GM12891 (cell line): ENCODE data around the gene CTNNA2.

ENCODE experiments used
- DNase-seq: peaks from one replicate; pipeline ENCODE4 v3.0.0; 2011; ENCODE audit warnings: low spot score; ENCODE audit not compliant: insufficient read length
- FAIRE-seq: peaks from 2 replicates; lab custom pipeline; 2011; peaks lifted over from hg19 to GRCh38; lab: Jason Lieb, UNC
- PAX5 ChIP-seq: IDR thresholded peaks from 2 replicates; pipeline ENCODE4 v1.6.1; 2011; ENCODE audit warnings: low read length, moderate library complexity, mild to moderate bottlenecking; ENCODE audit not compliant: insufficient read depth, severe bottlenecking
- POLR2A ChIP-seq: IDR thresholded peaks from 2 replicates; pipeline ENCODE4 v1.6.1; 2011; ENCODE audit warnings: low read depth, low read length, control low read depth
- POLR2AphosphoS5 ChIP-seq: IDR thresholded peaks from 2 replicates; pipeline ENCODE4 v1.6.1; 2011; ENCODE audit warnings: low read depth, low read length, control low read depth
- POU2F2 ChIP-seq: IDR thresholded peaks from 2 replicates; pipeline ENCODE4 v1.6.1; 2011; ENCODE audit warnings: low read depth, mild to moderate bottlenecking, control low read depth, low read length, moderate library complexity
- SPI1 ChIP-seq: IDR thresholded peaks from 2 replicates; pipeline ENCODE4 v1.6.1; 2011; ENCODE audit warnings: low read depth, low read length, control low read depth
- TAF1 ChIP-seq: IDR thresholded peaks from 2 replicates; pipeline ENCODE4 v1.6.1; 2011; ENCODE audit warnings: low read depth, low read length, control low read depth

Gene CTNNA2

DNA sequence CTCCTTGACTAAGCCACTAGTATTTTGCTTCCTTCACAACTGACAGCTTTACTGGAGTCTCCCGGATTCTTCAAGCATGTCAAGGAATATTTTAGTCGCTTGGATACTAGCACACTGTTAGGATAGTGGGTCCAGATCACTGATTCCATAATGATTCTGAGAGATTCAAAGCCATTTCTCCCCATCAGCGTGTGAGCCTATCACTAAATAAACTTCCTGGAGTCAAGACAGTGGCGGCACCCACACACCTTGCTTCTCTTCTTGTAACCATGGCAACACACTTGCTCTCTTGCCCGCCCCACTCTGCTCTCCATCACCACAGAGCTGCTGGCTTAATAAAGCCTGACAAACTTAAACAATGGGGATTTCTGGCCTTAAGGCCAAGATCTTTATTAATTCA, 546.6 kb downstream of the CTNNA2 start:
- FAIRE-seq (no peak), DNase-seq (no peak)
- TF ChIP-seq TAF1 = no peak
- no peak for TF ChIP-seq SPI1
- TF ChIP-seq PAX5 = no peak
- TF ChIP-seq POLR2AphosphoS5 = no peak
- TF ChIP-seq POLR2A = no peak

DNA sequence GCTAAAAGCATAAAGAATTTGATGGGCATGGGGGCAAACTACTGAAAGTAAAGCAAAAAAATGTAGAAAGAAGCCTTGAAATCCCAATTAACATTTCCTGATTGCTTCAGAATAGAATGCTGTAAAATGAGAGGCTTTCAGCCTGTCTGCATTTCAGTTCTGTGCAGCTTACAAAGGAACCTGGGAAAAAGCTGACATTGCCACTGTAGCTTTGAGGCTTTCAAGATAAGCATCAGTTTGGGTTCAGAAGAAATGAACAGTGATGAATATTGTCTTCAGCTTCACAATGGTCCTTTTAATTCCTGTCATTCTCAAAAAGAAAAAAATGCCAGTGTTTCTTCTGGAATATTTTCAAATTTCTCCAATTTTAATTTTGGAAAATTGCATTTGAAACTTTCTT, 549.0 kb downstream of the CTNNA2 start:
- TF ChIP-seq SPI1 (no peak), TAF1 (no peak), POLR2A (no peak), POLR2AphosphoS5 (no peak), POU2F2 (no peak), PAX5 (no peak)
- no peak for FAIRE-seq

DNA sequence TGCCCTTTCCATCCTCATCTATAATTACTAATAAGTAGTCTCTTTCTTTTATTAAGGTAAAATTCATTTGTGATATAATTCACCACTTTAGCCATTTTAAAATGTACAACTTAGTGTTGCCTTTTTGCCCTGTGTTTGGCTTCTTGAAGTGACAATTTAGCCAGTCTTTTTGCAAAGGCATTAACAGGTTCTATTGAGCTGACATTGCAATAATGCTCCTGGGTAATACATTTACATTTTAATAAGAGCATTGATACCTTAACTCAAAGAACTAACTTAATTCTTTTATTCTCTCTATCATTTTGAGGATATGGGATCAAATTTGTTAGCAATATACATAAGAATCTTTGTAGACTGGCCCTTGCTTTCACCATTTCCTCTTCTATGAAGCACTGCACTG, 549.4 kb downstream of the CTNNA2 start:
- DNase-seq (no peak), FAIRE-seq (no peak)
- TF ChIP-seq POLR2A (no peak), POLR2AphosphoS5 (no peak), POU2F2 (no peak), SPI1 (no peak), PAX5 (no peak), TAF1 (no peak)

More for the DNA sequence above, 549.0 kb downstream of the CTNNA2 start:
- no peak for DNase-seq

DNA sequence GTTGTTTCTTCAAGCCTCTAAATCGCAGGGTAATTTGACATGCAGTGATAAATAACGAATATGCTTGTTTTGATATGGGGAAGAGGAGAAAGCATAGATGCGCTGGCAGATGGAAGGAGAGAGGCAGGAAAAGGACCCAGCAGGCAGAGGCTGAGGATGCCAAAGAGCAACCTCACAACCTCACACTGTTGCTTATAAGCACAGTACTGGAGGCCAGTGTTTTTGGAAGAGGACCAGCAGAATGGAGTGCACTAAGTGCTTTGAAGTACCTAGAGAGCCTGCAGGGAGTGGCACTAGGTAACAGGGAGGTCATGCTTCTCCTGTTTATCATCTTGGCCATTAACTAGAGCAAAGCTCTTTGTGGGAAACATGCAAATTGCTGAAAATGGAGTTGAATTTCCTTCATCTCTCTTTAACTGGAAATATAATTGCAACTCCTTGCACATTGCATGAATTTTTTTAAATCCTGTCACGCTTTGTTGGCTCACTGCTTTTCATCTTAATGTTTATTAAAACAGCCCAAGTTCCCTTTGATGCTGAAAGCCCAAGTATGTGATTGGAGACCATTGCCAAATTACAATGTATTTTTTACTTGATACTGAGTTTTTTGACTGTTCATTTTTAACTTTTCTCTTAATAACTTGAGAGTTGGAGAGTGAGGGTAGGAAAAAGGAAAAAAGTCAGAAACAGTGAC, 555.3 kb downstream of the CTNNA2 start:
- FAIRE-seq (no peak), DNase-seq (no peak)
- TF ChIP-seq TAF1 = no peak
- TF ChIP-seq SPI1 = no peak
- no peak for TF ChIP-seq POLR2AphosphoS5
- no peak for TF ChIP-seq POU2F2
- TF ChIP-seq PAX5 = no peak
- TF ChIP-seq POLR2A = no peak

DNA sequence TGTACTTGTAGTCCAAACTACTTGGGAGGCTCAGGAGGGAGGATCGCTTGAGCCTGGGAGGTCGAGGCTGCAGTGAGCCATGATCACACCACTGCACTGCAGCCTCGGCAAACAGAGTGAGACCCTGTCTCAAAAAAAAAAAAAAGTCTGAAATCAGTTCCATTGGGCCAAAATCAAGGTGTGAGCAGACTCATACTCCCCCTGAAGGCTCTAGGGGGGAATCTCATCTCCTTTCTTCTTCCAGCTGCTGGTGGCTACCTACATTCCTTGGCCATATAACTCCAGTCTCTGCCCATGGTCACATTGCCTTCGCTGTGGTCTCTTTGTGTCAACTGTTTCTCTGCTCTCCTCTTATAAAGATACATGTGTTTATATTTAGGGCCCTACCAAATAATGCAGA, 557.7 kb downstream of the CTNNA2 start:
- TF ChIP-seq PAX5 = no peak
- TF ChIP-seq POLR2A = no peak
- TF ChIP-seq POU2F2 = no peak
- no peak for TF ChIP-seq POLR2AphosphoS5
- TF ChIP-seq SPI1 = no peak
- TF ChIP-seq TAF1 = no peak
- no peak for FAIRE-seq
- DNase-seq = no peak

DNA sequence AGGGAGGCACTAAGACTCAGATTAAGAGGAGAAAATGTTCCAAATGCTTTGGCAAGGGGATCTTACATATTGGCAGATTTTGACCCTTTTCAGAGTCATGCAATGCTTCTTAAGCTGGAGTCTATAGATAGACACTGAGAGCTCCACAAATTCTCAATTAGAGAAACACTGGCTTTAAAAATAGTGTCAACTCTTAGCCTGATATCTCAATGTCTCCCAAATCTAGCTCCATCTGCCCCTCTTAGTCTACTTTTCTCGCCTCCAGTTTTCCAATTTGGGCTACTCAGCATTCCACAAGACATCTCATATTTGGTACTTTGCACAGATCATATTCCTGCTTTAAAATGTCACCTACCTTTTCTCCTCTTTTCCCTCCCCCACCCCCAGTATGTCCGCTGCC, 559.1 kb downstream of the CTNNA2 start:
- DNase-seq = no peak
- no peak for TF ChIP-seq SPI1
- TF ChIP-seq POU2F2 = no peak
- no peak for TF ChIP-seq POLR2A
- no peak for TF ChIP-seq PAX5
- TF ChIP-seq POLR2AphosphoS5 = no peak
- TF ChIP-seq TAF1 = no peak
- no peak for FAIRE-seq

DNA sequence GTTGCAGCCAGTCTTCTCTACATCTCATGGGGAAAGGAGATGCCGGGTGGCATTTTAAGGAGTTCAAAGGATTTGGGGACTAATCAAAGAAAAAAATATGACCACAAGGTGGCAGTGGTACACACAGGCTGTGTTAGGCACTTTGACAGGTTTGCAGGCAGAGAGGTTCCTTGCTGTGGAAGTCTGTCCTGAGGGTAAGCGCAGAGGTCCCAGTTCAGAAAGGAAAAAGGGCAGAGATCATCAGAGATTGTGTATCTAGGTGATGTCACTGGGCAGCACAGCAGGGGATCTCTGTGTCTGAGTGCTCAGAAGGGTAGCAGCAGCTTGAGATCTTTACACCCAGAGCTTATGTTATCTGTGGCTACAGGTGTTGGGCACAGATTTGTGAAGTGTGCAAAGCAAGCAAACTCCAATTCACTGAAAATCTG, 560.3 kb downstream of the CTNNA2 start:
- FAIRE-seq (peak; percentile 65), DNase-seq (peak; percentile 10)
- TF ChIP-seq PAX5 (no peak), POLR2AphosphoS5 (no peak), POU2F2 (no peak), SPI1 (no peak), POLR2A (no peak)

DNA sequence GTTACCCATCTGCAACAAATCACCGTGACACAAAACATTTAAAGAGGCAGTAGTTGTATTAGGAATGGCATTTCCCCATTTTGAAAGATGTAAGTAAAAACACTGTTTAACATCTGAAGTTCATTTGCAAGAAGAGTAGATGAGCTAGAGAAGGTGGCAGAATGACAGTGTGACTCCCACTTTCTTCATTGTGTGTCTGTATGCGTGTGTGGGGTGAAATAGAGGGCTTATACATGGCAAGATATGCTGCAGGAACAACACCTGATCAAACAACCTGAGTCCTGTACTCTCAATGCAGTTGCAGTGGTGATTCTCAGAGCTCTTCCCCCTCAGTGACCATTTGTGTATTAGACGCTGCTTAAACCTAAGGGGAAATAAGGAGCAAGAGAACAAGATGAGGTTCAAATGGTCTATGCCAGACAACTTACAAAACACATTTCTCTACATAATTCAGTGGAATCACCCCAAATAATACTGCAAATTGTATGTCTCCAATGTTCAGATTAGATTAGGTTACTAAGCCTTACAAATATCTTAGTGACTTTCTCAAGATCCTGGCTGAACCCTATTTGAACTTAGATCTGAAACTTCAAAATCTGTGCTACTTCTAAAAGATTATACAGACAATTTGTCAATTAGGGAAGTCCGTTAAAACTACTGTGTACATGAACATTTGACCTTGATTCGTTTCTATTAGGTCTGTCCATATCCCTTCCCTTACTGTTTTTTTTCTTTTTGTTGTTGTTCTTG, 561.6 kb downstream of the CTNNA2 start:
- TF ChIP-seq POU2F2 = no peak
- TF ChIP-seq PAX5 = no peak
- no peak for TF ChIP-seq POLR2AphosphoS5
- no peak for TF ChIP-seq SPI1
- no peak for TF ChIP-seq POLR2A
- TF ChIP-seq TAF1 = no peak
- FAIRE-seq (no peak), DNase-seq (no peak)

DNA sequence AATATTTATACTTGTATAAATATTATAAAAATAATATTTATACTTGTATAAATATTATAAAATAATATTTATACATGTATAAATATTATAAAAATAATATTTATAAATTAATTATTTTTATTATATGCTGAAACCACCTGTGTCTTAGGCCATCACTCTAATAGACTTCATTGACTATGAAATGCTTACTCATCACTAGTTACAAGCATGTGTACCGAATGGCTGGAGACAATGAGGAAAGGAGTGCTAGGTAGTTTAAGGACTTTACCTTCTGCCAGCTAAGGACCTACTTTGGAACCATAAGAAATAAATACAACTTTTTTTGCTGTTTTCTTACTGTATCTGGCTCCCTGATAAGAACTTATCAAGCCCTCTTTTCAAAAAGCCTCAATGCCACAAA, 562.9 kb downstream of the CTNNA2 start:
- FAIRE-seq = no peak
- TF ChIP-seq POLR2A = no peak
- no peak for TF ChIP-seq PAX5
- no peak for TF ChIP-seq POU2F2
- TF ChIP-seq SPI1 = no peak
- TF ChIP-seq POLR2AphosphoS5 = no peak
- DNase-seq = no peak
